Measurements from ENCODE around the gene ZFPL1. TPM values are rescaled to one million over a fixed set of nuclear protein-coding genes. Genes with fewer than 3 reads are reported as not detected.

The ZFPL1 gene
- total and polyA plus RNA-seq, 9 of the 15 experiments (the other 6 are each of a cell fraction or from before 2014, with no cell fraction given), result 3.7 to 37.5 (median 22.7) TPM

- TF ChIP-seq HBP1 (CRISPR knock-in tag; IDR thresholded peaks at IDR 0.05) (0 out of 2 replicates have a peak, but pooled peaks have one; percentile 19), BRF2 (IDR thresholded peaks at IDR 0.05; ENCODE audit: borderline replicate concordance, insufficient read depth, insufficient read length) (no peak), HMG20A (CRISPR knock-in tag; conservative IDR thresholded peaks at IDR 0.05) (no peak), ZNF445 (CRISPR knock-in tag; IDR thresholded peaks at IDR 0.05; ENCODE audit: low read depth) (no peak), TBP (optimal IDR thresholded peaks at IDR 0.05; ENCODE audit: low read depth, low read length) (peak; percentile 50), ZFP1 (CRISPR knock-in tag; IDR thresholded peaks at IDR 0.05) (no peak), TARDBP (IDR thresholded peaks at IDR 0.05) (peak; percentile 13; the same call in 1 of the 2 replicates), ZHX1 (conservative IDR thresholded peaks at IDR 0.05; ENCODE audit: low read length) (no peak; the same call in 1 of the 2 replicates), KAT8 (IDR thresholded peaks at IDR 0.05; ENCODE audit: low read depth) (no peak), STAT6 (CRISPR knock-in tag; IDR thresholded peaks at IDR 0.05) (peak; percentile 76), GMEB1 (CRISPR knock-in tag; IDR thresholded peaks at IDR 0.05) (peak; percentile 85), ZNF584 (CRISPR knock-in tag; IDR thresholded peaks at IDR 0.05; ENCODE audit: low read depth) (no peak), HMG20B (CRISPR knock-in tag; IDR thresholded peaks at IDR 0.05) (no peak), HDAC2 (IDR thresholded peaks at IDR 0.05) (peak; percentile 83; the same call in 1 of the 2 replicates), ETV5 (CRISPR knock-in tag; IDR thresholded peaks at IDR 0.05; ENCODE audit: low read depth) (peak; percentile 87), CTBP1 (IDR thresholded peaks at IDR 0.05; ENCODE audit: borderline replicate concordance) (peak; percentile 65; the same call in 1 of the 2 replicates), ZNF316 (IDR thresholded peaks at IDR 0.05) (no peak), TEAD1 (CRISPR knock-in tag; IDR thresholded peaks at IDR 0.05) (peak; percentile 11 to 18; a peak in 1 of 4 replicates), MEIS2 (IDR thresholded peaks at IDR 0.05; ENCODE audit: partially characterized antibody) (peak; percentile 43)
Observed at GRCh38 chr11:65083834-65084597, at the start of gene ZFPL1, which contains the start of gene CDCA5 (continued).

Data from K562 (cell line).